Skin of body (tissue), 3 donors: Measurements from ENCODE around the gene EMC9. TPM values are rescaled to one million over a fixed set of nuclear protein-coding genes. Genes with fewer than 3 reads are reported as not detected.

ENCODE experiments used
- DNase-seq: peaks from one replicate; lab custom pipeline; 2025; lab: John Stamatoyannopoulos, UW
- small RNA-seq: library from RNA; depleted of rRNA; stranded (forward); fragments of <200 nt; gene quantifications from one replicate; pipeline ENCODE3, GENCODE V24; 2014; ENCODE audit warnings: low replicate concordance
- total RNA-seq: library from RNA; depleted of rRNA; stranded (reverse); fragments of >200 nt; gene quantifications from one replicate; pipeline ENCODE4 v1.2.3, GENCODE V29; 2014

EMC9 gene
- total RNA-seq, 1 donor from 2014 or later: 6.8 TPM

DNA sequence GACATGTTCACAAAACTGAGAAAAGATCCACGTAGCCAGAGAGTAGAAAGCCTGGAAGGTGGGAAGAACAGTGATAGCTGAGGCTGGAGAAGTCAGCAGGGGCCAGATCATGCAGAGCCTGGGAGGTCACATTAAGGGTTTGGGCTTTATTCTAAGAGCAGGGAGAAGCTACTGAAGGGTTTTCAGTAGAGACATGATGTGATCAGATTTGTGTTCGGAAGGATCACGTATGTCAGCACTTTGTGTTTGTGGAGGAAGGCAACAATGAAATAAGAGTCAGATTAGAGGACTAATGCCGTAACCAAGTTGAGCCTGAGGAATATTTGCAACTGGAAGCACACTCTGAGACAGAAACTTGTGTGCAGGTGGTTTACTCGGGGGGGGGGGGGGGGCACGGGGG is 51.5 kb downstream of the EMC9 start:
- DNase-seq: no peak

Small RNA genes lying within 50 kb of the gene (small RNA-seq; reads per million reads assigned to genes)
- gene AL136295.4: not detected
- gene IPO4: not detected
- not detected for gene IRF9
- gene RNA5SP383: 0.14 reads per million

Other genes with a start within 250 kb of the EMC9 start
- 23.5 TPM for gene DHRS4, start 187.8 kb downstream of the EMC9 start, total RNA-seq
- 8.7 TPM for gene DHRS4L2, start 152.7 kb downstream of the EMC9 start, total RNA-seq
- gene CARMIL3, start 89.6 kb downstream of the EMC9 start, total RNA-seq: 0.69 TPM
- 0.20 TPM for gene CPNE6, start 70.0 kb downstream of the EMC9 start, total RNA-seq
- 7.2 TPM for gene PCK2, start 47.3 kb downstream of the EMC9 start, total RNA-seq
- gene DCAF11, start 26.8 kb downstream of the EMC9 start, total RNA-seq: 45.2 TPM
- gene NRL, start 26.6 kb downstream of the EMC9 start, total RNA-seq: 0.69 TPM
- 13.0 TPM for gene FITM1, start 10.9 kb downstream of the EMC9 start, total RNA-seq
- gene PSME1, start 5.4 kb downstream of the EMC9 start, total RNA-seq: 59.7 TPM
- 62.5 TPM for gene PSME2, start 5.0 kb upstream of the EMC9 start, total RNA-seq
- gene RNF31, start 5.9 kb upstream of the EMC9 start, total RNA-seq: 24.2 TPM
- 43.4 TPM for gene IRF9, start 19.7 kb upstream of the EMC9 start, total RNA-seq
- 3.6 TPM for gene REC8, start 30.5 kb upstream of the EMC9 start, total RNA-seq
- 22.8 TPM for gene IPO4, start 47.2 kb upstream of the EMC9 start, total RNA-seq
- 22.4 TPM for gene TM9SF1, start 53.9 kb upstream of the EMC9 start, total RNA-seq
- not detected for gene TSSK4, start 64.1 kb upstream of the EMC9 start, total RNA-seq
- gene CHMP4A, start 71.9 kb upstream of the EMC9 start, total RNA-seq: 30.1 TPM
- 9.5 TPM for gene MDP1, start 74.5 kb upstream of the EMC9 start, total RNA-seq
- gene NEDD8, start 90.8 kb upstream of the EMC9 start, total RNA-seq: 73.5 TPM
- 39.9 TPM for gene GMPR2, start 91.3 kb upstream of the EMC9 start, total RNA-seq
- 36.2 TPM for gene TINF2, start 101.0 kb upstream of the EMC9 start, total RNA-seq
- 26.1 TPM for gene TGM1, start 121.6 kb upstream of the EMC9 start, total RNA-seq
- 13.2 TPM for gene RABGGTA, start 130.0 kb upstream of the EMC9 start, total RNA-seq
- 17.9 TPM for gene DHRS1, start 158.2 kb upstream of the EMC9 start, total RNA-seq
- gene NOP9, start 158.3 kb upstream of the EMC9 start, total RNA-seq: 14.8 TPM
- gene CIDEB, start 166.4 kb upstream of the EMC9 start, total RNA-seq: 7.9 TPM
- gene LTB4R2, start 168.5 kb upstream of the EMC9 start, total RNA-seq: 13.9 TPM
- 8.6 TPM for gene LTB4R, start 169.9 kb upstream of the EMC9 start, total RNA-seq
- 9.6 TPM for gene ADCY4, start 193.5 kb upstream of the EMC9 start, total RNA-seq
- gene RIPK3, start 198.4 kb upstream of the EMC9 start, total RNA-seq: 5.6 TPM
- 33.7 TPM for gene NFATC4, start 226.6 kb upstream of the EMC9 start, total RNA-seq